ENCODE data around the gene ITGAL.

DNA sequence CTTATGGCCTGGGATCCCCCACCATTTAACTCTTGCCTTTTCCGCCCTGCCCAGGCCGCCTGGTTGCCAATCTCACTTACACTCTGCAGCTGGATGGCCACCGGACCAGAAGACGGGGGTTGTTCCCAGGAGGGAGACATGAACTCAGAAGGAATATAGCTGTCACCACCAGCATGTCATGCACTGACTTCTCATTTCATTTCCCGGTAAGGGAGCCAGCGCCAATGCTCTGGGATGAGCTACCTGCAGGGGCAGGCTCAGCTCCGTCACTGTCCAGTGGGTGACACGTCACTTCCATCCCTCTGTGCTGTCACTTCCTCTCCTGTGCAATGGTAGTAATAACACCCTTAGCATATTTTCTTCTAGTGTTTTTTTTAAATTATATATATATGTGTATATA, 26.7 kb downstream of the ITGAL start:
- TF ChIP-seq, protein P1, sequence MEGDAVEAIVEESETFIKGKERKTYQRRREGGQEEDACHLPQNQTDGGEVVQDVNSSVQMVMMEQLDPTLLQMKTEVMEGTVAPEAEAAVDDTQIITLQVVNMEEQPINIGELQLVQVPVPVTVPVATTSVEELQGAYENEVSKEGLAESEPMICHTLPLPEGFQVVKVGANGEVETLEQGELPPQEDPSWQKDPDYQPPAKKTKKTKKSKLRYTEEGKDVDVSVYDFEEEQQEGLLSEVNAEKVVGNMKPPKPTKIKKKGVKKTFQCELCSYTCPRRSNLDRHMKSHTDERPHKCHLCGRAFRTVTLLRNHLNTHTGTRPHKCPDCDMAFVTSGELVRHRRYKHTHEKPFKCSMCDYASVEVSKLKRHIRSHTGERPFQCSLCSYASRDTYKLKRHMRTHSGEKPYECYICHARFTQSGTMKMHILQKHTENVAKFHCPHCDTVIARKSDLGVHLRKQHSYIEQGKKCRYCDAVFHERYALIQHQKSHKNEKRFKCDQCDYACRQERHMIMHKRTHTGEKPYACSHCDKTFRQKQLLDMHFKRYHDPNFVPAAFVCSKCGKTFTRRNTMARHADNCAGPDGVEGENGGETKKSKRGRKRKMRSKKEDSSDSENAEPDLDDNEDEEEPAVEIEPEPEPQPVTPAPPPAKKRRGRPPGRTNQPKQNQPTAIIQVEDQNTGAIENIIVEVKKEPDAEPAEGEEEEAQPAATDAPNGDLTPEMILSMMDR (conservative IDR thresholded peaks at IDR 0.05; ENCODE audit: low read depth, low read length): no peak
- TF ChIP-seq EZH2 (IDR thresholded peaks at IDR 0.05; ENCODE audit: borderline replicate concordance, low read depth, low read length, poor library complexity, severe bottlenecking): no peak

All from A673 (cell line).